K562 (cell line): ENCODE results near the gene TTC4. TPM values are rescaled to one million over a fixed set of nuclear protein-coding genes. Genes with fewer than 3 reads are reported as not detected.

Experiments
- ATAC-seq: fragments of 200-7000 bp; cut with Tn5 transposase; 3 replicates; pipeline ENCODE4 v1.9.1; 2020; ENCODE audit warnings: moderate library complexity
- BruUV-seq: library from RNA; stranded (reverse); fragments of 400-500 nt; replicated peaks from 2 replicates; lab custom pipeline; 2021; lab: Mats Ljungman, UMichigan
- CTCF ChIA-PET: fragments of 300-600 bp; formaldehyde crosslinking; extraction: SDS; loops from one replicate; lab custom pipeline; 2021; ENCODE audit warnings: low intra/inter-chr PET ratio; lab: Yijun Ruan, JAX
- POLR2A ChIA-PET: fragments of 300-600, 350-650 bp; sonication (Branson Sonifier 250); formaldehyde crosslinking; extraction: SDS; loops from one replicate; lab custom pipeline; 2021; ENCODE audit warnings: antibody characterized with exemption, inconsistent platforms; lab: Yijun Ruan, JAX
- DNase-seq, 4 experiments: peaks; one replicate each; pipeline versions ENCODE4 v3.0.0 to v3.0.0-alpha.2; 2011 to 2018; ENCODE audit warnings: low spot score in 3 of 4, mixed read lengths in 3 of 4; ENCODE audit errors: extremely low read depth in 1 of 4
- FAIRE-seq: peaks from 2 replicates; lab custom pipeline; 2011; peaks lifted over from hg19 to GRCh38; lab: Jason Lieb, UNC
- H2AFZ ChIP-seq: 2 replicates; pipeline ENCODE4 v1.6.0; 2011; ENCODE audit warnings: low read depth, low read length, control low read depth, inconsistent platforms
- H3K27ac ChIP-seq: fragments of 200-600 bp; 3 replicates; pipeline ENCODE4 v1.8.0; 2011; ENCODE audit warnings: low read depth, mild to moderate bottlenecking, control low read depth, inconsistent platforms, low read length, moderate library complexity, mixed read lengths; ENCODE audit errors: extremely low read depth
- H3K27me3 ChIP-seq, 2 experiments: fragments of 300-600 bp in 1 of 2; 2 replicates in 1 of 2; 3 replicates in 1 of 2; pipeline versions ENCODE4 v1.6.0 to v1.8.0; 2011; ENCODE audit warnings: inconsistent platforms in 2 of 2, low read length in 2 of 2, mild to moderate bottlenecking in 1 of 2, mixed read lengths in 1 of 2, moderate library complexity in 1 of 2; ENCODE audit not compliant: control insufficient read depth in 2 of 2, insufficient read depth in 2 of 2
- H3K36me3 ChIP-seq: fragments of 300-600 bp; 3 replicates; pipeline ENCODE4 v1.8.0; 2011; ENCODE audit warnings: mild to moderate bottlenecking, low read length, inconsistent platforms; ENCODE audit not compliant: control insufficient read depth, insufficient read depth
- H3K4me1 ChIP-seq, 2 experiments: fragments of 200-600 bp in 1 of 2; replicated peaks in 1 of 2; 2 replicates in 1 of 2; 3 replicates in 1 of 2; pipeline versions ENCODE4 v1.5.1 to v1.8.0; 2011; ENCODE audit warnings: inconsistent platforms in 2 of 2, low read length in 2 of 2, mild to moderate bottlenecking in 1 of 2, mixed read lengths in 1 of 2, moderate library complexity in 1 of 2; ENCODE audit not compliant: control insufficient read depth in 2 of 2, insufficient read depth in 2 of 2
- H3K4me2 ChIP-seq: 2 replicates; pipeline ENCODE4 v1.6.1; 2011; ENCODE audit warnings: low read length, control low read depth, inconsistent platforms, mixed read lengths; ENCODE audit not compliant: insufficient read depth
- H3K4me3 ChIP-seq: fragments of 200-600 bp; sonication (generic), shearing (Covaris generic); 2 replicates; pipeline ENCODE4 v1.5.1; 2016; ENCODE audit warnings: control low read depth, inconsistent platforms
- H3K79me2 ChIP-seq: fragments of 200-600 bp; 3 replicates; pipeline ENCODE4 v1.8.0; 2011; ENCODE audit warnings: low read length, inconsistent platforms; ENCODE audit not compliant: control insufficient read depth, insufficient read depth
- H3K9ac ChIP-seq, 2 experiments: 2 replicates each; pipeline versions ENCODE4 v1.6.0 to v1.6.1; 2011; ENCODE audit warnings: low read depth in 2 of 2, low read length in 2 of 2, control low read depth in 1 of 2, inconsistent platforms in 1 of 2, mild to moderate bottlenecking in 1 of 2, mixed read lengths in 1 of 2; ENCODE audit not compliant: insufficient read depth in 1 of 2
- H3K9me1 ChIP-seq: one replicate; pipeline ENCODE4 v1.6.0; 2011; ENCODE audit warnings: inconsistent platforms, mild to moderate bottlenecking, low read length, moderate library complexity; ENCODE audit not compliant: control insufficient read depth, insufficient read depth
- H3K9me3 ChIP-seq: replicated peaks from 2 replicates; pipeline ENCODE4 v1.5.1; 2011; ENCODE audit warnings: low read depth, low read length, inconsistent platforms; ENCODE audit not compliant: control insufficient read depth, insufficient read depth
- H4K20me1 ChIP-seq: replicated peaks from 2 replicates; pipeline ENCODE4 v1.6.1; 2011; ENCODE audit warnings: low read length, inconsistent platforms, mixed read lengths; ENCODE audit not compliant: control insufficient read depth, insufficient read depth
- BDP1 ChIP-seq: IDR thresholded peaks from 3 replicates; pipeline ENCODE4 v1.6.1; 2011; ENCODE audit not compliant: insufficient read length, insufficient read depth
- CEBPG ChIP-seq, 3 experiments: fragments of 200-800 bp in 1 of 3; sonication (Bioruptor generic) in 1 of 3; sonication (generic) in 1 of 3; formaldehyde crosslinking in 1 of 3; IDR thresholded peaks in 2 of 3; conservative IDR thresholded peaks in 1 of 3; 2 replicates each; pipeline versions ENCODE4 v1.6.1 to v1.8.0; 2016 to 2022; ENCODE audit warnings: missing compliant biosample characterization in 2 of 3, missing genetic modification characterization in 2 of 3, mild to moderate bottlenecking in 1 of 3, missing genetic modification reagents in 1 of 3
- EHMT2 ChIP-seq: fragments of 450-650 bp; IDR thresholded peaks from 2 replicates; pipeline ENCODE4 v1.6.1; 2018; ENCODE audit warnings: antibody characterized with exemption
- ETV1 ChIP-seq: fragments of 450-650 bp; conservative IDR thresholded peaks from 2 replicates; pipeline ENCODE4 v1.6.1; 2016; ENCODE audit warnings: missing genetic modification characterization, control low read depth, low read depth, missing compliant biosample characterization
- MCM3 ChIP-seq: fragments of 450-650 bp; IDR thresholded peaks from 2 replicates; pipeline ENCODE4 v1.6.1; 2016
- MIER1 ChIP-seq: fragments of 450-650 bp; IDR thresholded peaks from 2 replicates; pipeline ENCODE4 v1.6.1; 2016; ENCODE audit warnings: antibody characterized with exemption, mild to moderate bottlenecking, low read depth
- NFE2 ChIP-seq: IDR thresholded peaks from 2 replicates; pipeline ENCODE4 v1.6.1; 2014; ENCODE audit warnings: antibody characterized with exemption, low read depth
- PHF20 ChIP-seq: fragments of 450-650 bp; IDR thresholded peaks from 2 replicates; pipeline ENCODE4 v1.6.1; 2018; ENCODE audit not compliant: partially characterized antibody
- STAT5A ChIP-seq: IDR thresholded peaks from 2 replicates; pipeline ENCODE4 v1.6.1; 2012; ENCODE audit warnings: low read length, inconsistent platforms, borderline replicate concordance
- ZMIZ1 ChIP-seq, 2 experiments: fragments of 150-350 bp in 1 of 2; IDR thresholded peaks; 2 replicates each; pipeline ENCODE4 v1.6.1; 2012 to 2016; ENCODE audit warnings: low read depth in 2 of 2, low read length in 2 of 2, mild to moderate bottlenecking in 1 of 2, moderate library complexity in 1 of 2
- ZNF140 ChIP-seq: fragments of 250-450 bp; sonication (Bioruptor Pico); IDR thresholded peaks from 2 replicates; pipeline ENCODE4 v1.8.0; 2021; ENCODE audit warnings: moderate library complexity, mild to moderate bottlenecking, inconsistent platforms
- whole genome bisulfite sequencing: fragments of 100-300 bp; shearing (Covaris generic); methylation state at CpG from one replicate; pipeline ENCODE4 v1.1.6; 2016; ENCODE audit warnings: low coverage, mixed read lengths; ENCODE audit not compliant: insufficient coverage; ENCODE audit errors: missing lambda C conversion rate; 5-methylcytosine and 5-hydroxymethylcytosine counted together
- in situ Hi-C: fragments of 300-500 bp; cut with MboI; formaldehyde crosslinking; loops from 4 replicates; pipeline ENCODE4 v1.15.0; 2018; ENCODE audit warnings: inconsistent platforms, mixed read lengths
- intact Hi-C: fragments of 100-400 bp; cut with micrococcal nuclease; formaldehyde crosslinking; loops from 2 replicates; pipeline ENCODE4 v1.14.2; 2022
- polyA plus RNA-seq, 8 experiments: library from polyadenylated mRNA; depleted of rRNA in 4 of 8; stranded (reverse) in 5 of 8; unstranded in 3 of 8; fragments of >200 nt; fragmentation: Nextera tagmentation in 2 of 8; fragmentation: Illumina TruSeq in 1 of 8; extraction: Ambion mirVana in 2 of 8; extraction: Trizol in 1 of 8; gene quantifications; 2 replicates each; pipeline versions ENCODE4 v1.2.1 to v1.2.3, GENCODE V29; 2011 to 2014; ENCODE audit warnings: inconsistent platforms in 1 of 8, missing spikeins in 1 of 8
- total RNA-seq, 7 experiments: library from RNA; depleted of rRNA in 6 of 7; stranded (reverse); fragments of >200 nt in 6 of 7; fragmentation: Illumina TruSeq in 2 of 7; extraction: Trizol in 2 of 7; gene quantifications; 2 replicates each; pipeline versions ENCODE4 v1.2.1 to v1.2.3, GENCODE V29; 2011 to 2021; ENCODE audit warnings: low replicate concordance in 1 of 7

TTC4 gene
- total and polyA plus RNA-seq, 9 of the 15 experiments (the other 6 are each of a cell fraction or from before 2014, with no cell fraction given) = 36.3 to 111 (median 54.1) TPM

- TF ChIP-seq ZMIZ1 (IDR thresholded peaks at IDR 0.05; ENCODE audit: low read depth in 2 of 2, low read length in 2 of 2) (no peak), MCM3 (no peak), STAT5A (no peak), CEBPG (CRISPR knock-in tag; IDR thresholded peaks at IDR 0.05) (no peak), CEBPG (tag; conservative IDR thresholded peaks at IDR 0.05 in 1 of 2, IDR thresholded peaks at IDR 0.05 in 1 of 2) (no peak), PHF20 (no peak), MIER1 (peak; percentile 84), EHMT2 (peak; percentile 87), BDP1 (no peak)
- TF ChIP-seq, all 486 proteins: peak for 4
Measured at GRCh38 chr1:54705153-54705552, 10.5 kb upstream of the TTC4 start (continued).

GRCh38 chr1:54706419-54706818 is 9.2 kb upstream of the TTC4 start:
- intact Hi-C loops = no loop called here
- Histone ChIP-seq H3K27me3 (peaks cover 31 to 64% of the 10 kb centered on the region in 2 experiments), H3K4me1 (no peaks in the 10 kb centered on the region), H3K9me1 (no peaks in the 10 kb centered on the region), H3K9ac (no peak overlapping the region), H3K4me2 (no peak overlapping the region), H3K4me3 (no peak overlapping the region), H3K79me2 (no peaks in the 10 kb centered on the region), H3K36me3 (no peaks in the 10 kb centered on the region), H3K27ac (no peak overlapping the region), H4K20me1 (peaks cover 19% of the 10 kb centered on the region), H2AFZ (no peak overlapping the region), H3K9me3 (no peaks in the 10 kb centered on the region)
- ChIA-PET CTCF (no interaction called here), POLR2A (interaction anchor here (0.5 to 1.2 kb wide), 3 partner anchors 9 to 602 kb away, joined by 3 read pairs; partner anchors contain the start of gene TTC4)
- in situ Hi-C loops = no loop called here
- WGBS = 0% methylated on average over 4 of the region's 4 CpGs
- ATAC-seq (no peak), DNase-seq (no peak), FAIRE-seq (no peak)
- BruUV-seq = no TSS peak
- TF ChIP-seq ZNF140 (no peak), ETV1 (no peak), NFE2 (no peak)
